Transverse colon (tissue), 4 donors: ENCODE results near the gene DEPDC7. TPM values are rescaled to one million over a fixed set of nuclear protein-coding genes. Genes with fewer than 3 reads are reported as not detected.

Experiments used
- DNase-seq: peaks from one replicate; pipeline ENCODE4 v3.0.0-alpha.2; 2019
- H3K27ac ChIP-seq, 4 donors: fragments of 200-600 bp; sonication (generic); 2 replicates each; pipeline ENCODE4 v1.5.1; 2016 to 2018; ENCODE audit warnings: inconsistent platforms in 4 of 4
- H3K27me3 ChIP-seq: fragments of 200-600 bp; sonication (generic); 2 replicates; pipeline ENCODE4 v1.5.1; 2017; ENCODE audit warnings: inconsistent platforms
- H3K36me3 ChIP-seq, 4 donors: fragments of 200-600 bp; sonication (generic); 2 replicates each; pipeline ENCODE4 v1.5.1; 2017 to 2019; ENCODE audit warnings: inconsistent platforms in 4 of 4
- H3K4me1 ChIP-seq, 4 donors: fragments of 200-600 bp; sonication (generic); 2 replicates each; pipeline ENCODE4 v1.5.1; 2017 to 2020; ENCODE audit warnings: inconsistent platforms in 4 of 4
- H3K4me3 ChIP-seq, 4 donors: fragments of 200-600 bp; sonication (generic); 1 replicate in 1 of 4; 2 replicates in 3 of 4; pipeline versions ENCODE4 v1.5.1 to v1.6.1; 2017 to 2019; ENCODE audit warnings: inconsistent platforms in 4 of 4
- H3K9me3 ChIP-seq, 2 donors: fragments of 200-600 bp; sonication (generic); 2 replicates each; pipeline ENCODE4 v1.5.1; 2017 to 2019; ENCODE audit warnings: inconsistent platforms in 2 of 2
- CTCF ChIP-seq, 5 experiments: fragments of 200-600 bp in 3 of 5; fragments of 450-650 bp in 2 of 5; sonication (generic) in 3 of 5; IDR thresholded peaks; 1 replicate in 2 of 5; 2 replicates in 3 of 5; pipeline ENCODE4 v1.5.1; 2016 to 2017; ENCODE audit warnings: antibody characterized with exemption in 5 of 5, inconsistent platforms in 3 of 5, mild to moderate bottlenecking in 2 of 5, moderate library complexity in 1 of 5
- EP300 ChIP-seq: sonication (generic); formaldehyde crosslinking; IDR thresholded peaks from one replicate; pipeline ENCODE4 v1.6.1; 2017; ENCODE audit warnings: antibody characterized with exemption, low read depth
- POLR2A ChIP-seq: fragments of 450-650 bp; IDR thresholded peaks from one replicate; pipeline ENCODE4 v1.6.1; 2016; ENCODE audit warnings: antibody characterized with exemption, mild to moderate bottlenecking, moderate library complexity
- POLR2AphosphoS5 ChIP-seq, 3 donors: sonication (generic); formaldehyde crosslinking; IDR thresholded peaks; one replicate each; pipeline ENCODE4 v1.6.1; 2016; ENCODE audit warnings: antibody characterized with exemption in 3 of 3
- WGBS, 2 donors: methylation state at CpG; one replicate each; pipeline ENCODE4 v1.1.5; 2018; ENCODE audit warnings: low coverage in 1 of 2; 5-methylcytosine and 5-hydroxymethylcytosine counted together
- in situ Hi-C, 4 donors: fragments of 200-750 bp; cut with MboI; loops; one replicate each; pipeline versions ENCODE4 v1.15.0 to v1.15.1; 2017; ENCODE audit warnings: low sequenced_read_pairs in 3 of 4, low pct_ligation_motif_present in 1 of 4, low pct_unique_long_range_greater_than_20kb in 1 of 4
- intact Hi-C: fragments of 100-400 bp; cut with DNase I; formaldehyde crosslinking; loops from one replicate; pipeline ENCODE4 v1.15.1; 2023; ENCODE audit warnings: low total_unique reads
- total RNA-seq, 4 donors: library from RNA; depleted of rRNA; stranded (reverse); fragments of >200 nt; gene quantifications; one replicate each; pipeline ENCODE4 v1.1.0, GENCODE V29; 2016

Gene DEPDC7
- total RNA-seq, 4 donors from 2014 or later, result 3.2 to 18.7 (median 11.5) TPM

- TF ChIP-seq EP300 (no peak), POLR2AphosphoS5 (IDR thresholded peaks at IDR 0.05) (no peak), POLR2A (no peak), CTCF (IDR thresholded peaks at IDR 0.05) (no peak)
- Histone ChIP-seq H3K36me3 (no peaks in the 10 kb centered on the region), H3K4me3 (no peak overlapping the region), H3K4me1 (peaks cover 0 to 24% (median 14%) of the 10 kb centered on the region in 4 donors), H3K9me3 (no peaks in the 10 kb centered on the region), H3K27me3 (no peaks in the 10 kb centered on the region), H3K27ac (no peak overlapping the region)
- in situ Hi-C loops, result no loop called here
- 46 to 50% methylated on average over 1 of the region's 1 CpG for WGBS, 2 donors
- DNase-seq, result no peak
- intact Hi-C loops, result no loop called here
Observed at GRCh38 chr11:33021937-33022336, 6.3 kb downstream of the DEPDC7 start.

- Histone ChIP-seq H3K4me3 (no peak overlapping the region), H3K27me3 (no peaks in the 10 kb centered on the region), H3K9me3 (no peaks in the 10 kb centered on the region), H3K4me1 (peaks cover 0 to 16% (median 6%) of the 10 kb centered on the region in 4 donors), H3K27ac (no peak overlapping the region), H3K36me3 (no peaks in the 10 kb centered on the region)
- WGBS, 2 donors, result 83 to 91% methylated on average over 3 of the region's 3 CpGs
- TF ChIP-seq CTCF (IDR thresholded peaks at IDR 0.05), result no peak
- no peak for TF ChIP-seq POLR2A
- in situ Hi-C loops, result no loop called here
- DNase-seq, result no peak
- intact Hi-C loops, result no loop called here
Observed at GRCh38 chr11:33025339-33025722, 9.7 kb downstream of the DEPDC7 start.

GRCh38 chr11:33027233-33027632 lies 11.6 kb downstream of the DEPDC7 start:
- Histone ChIP-seq H3K4me1 (peaks cover 0 to 6% (median 2%) of the 10 kb centered on the region in 4 donors), H3K9me3 (no peaks in the 10 kb centered on the region), H3K4me3 (no peak overlapping the region), H3K36me3 (peaks cover 0 to 5% (median 0%) of the 10 kb centered on the region in 4 donors), H3K27me3 (no peaks in the 10 kb centered on the region), H3K27ac (no peak overlapping the region)
- 78 to 82% methylated on average over 2 of the region's 2 CpGs for WGBS, 2 donors
- in situ Hi-C loops (no loop called here), intact Hi-C loops (no loop called here)
- DNase-seq, result no peak
- TF ChIP-seq POLR2AphosphoS5 (IDR thresholded peaks at IDR 0.05), result no peak
- TF ChIP-seq POLR2A, result no peak
- no peak for TF ChIP-seq CTCF (IDR thresholded peaks at IDR 0.05)
- TF ChIP-seq EP300, result no peak

- Histone ChIP-seq H3K27ac (no peak overlapping the region), H3K9me3 (no peaks in the 10 kb centered on the region), H3K4me3 (no peak overlapping the region), H3K36me3 (peaks cover 0 to 5% (median 0%) of the 10 kb centered on the region in 4 donors), H3K4me1 (peaks cover 0 to 4% (median 0%) of the 10 kb centered on the region in 4 donors), H3K27me3 (no peaks in the 10 kb centered on the region)
- intact Hi-C loops (no loop called here), in situ Hi-C loops (no loop called here)
- TF ChIP-seq CTCF (IDR thresholded peaks at IDR 0.05), result no peak
- TF ChIP-seq EP300, result no peak
- no peak for TF ChIP-seq POLR2AphosphoS5 (IDR thresholded peaks at IDR 0.05)
- no peak for TF ChIP-seq POLR2A
- DNase-seq, result no peak
- 77% methylated on average over 4 of the region's 4 CpGs for WGBS, 2 donors
Observed at GRCh38 chr11:33027846-33028536, 12.3 kb downstream of the DEPDC7 start.
